Dendritic cell treated with granulocyte-macrophage colony-stimulating factor and Interleukin-4, amounts not matched to agents 40 ng/mL and 50 ng/mL, for 4 days (primary cell): ENCODE measurements around the gene KIFAP3.
"Not testable (repeated sequence)": the region's sequence is repeated elsewhere in the genome, so short reads cannot be mapped to it uniquely, and the experiment has no call there.

Source experiments
- H3K27ac Mint-ChIP-seq: one replicate; pipeline ENCODE4 v1.8.0; 2022; ENCODE audit warnings: mild to moderate bottlenecking, mixed read lengths
- H3K27me3 Mint-ChIP-seq: one replicate; pipeline ENCODE4 v1.8.0; 2022; ENCODE audit warnings: mild to moderate bottlenecking, mixed read lengths
- H3K36me3 Mint-ChIP-seq: one replicate; pipeline ENCODE4 v1.8.0; 2022; ENCODE audit warnings: low read depth, mixed read lengths
- H3K4me1 Mint-ChIP-seq: one replicate; pipeline ENCODE4 v1.8.0; 2022; ENCODE audit warnings: low read depth, mixed read lengths
- H3K4me3 Mint-ChIP-seq: one replicate; pipeline ENCODE4 v1.8.0; 2022; ENCODE audit warnings: mild to moderate bottlenecking, moderate library complexity, mixed read lengths
- H3K9me3 Mint-ChIP-seq: one replicate; pipeline ENCODE4 v1.8.0; 2022; ENCODE audit warnings: mixed read lengths
- intact Hi-C: fragments of 100-400 bp; cut with micrococcal nuclease; formaldehyde crosslinking; loops from one replicate; pipeline ENCODE4 v1.15.0; 2022

KIFAP3 gene

GRCh38 chr1:169873582-169874199, 200.8 kb downstream of the KIFAP3 start:
- no peak overlapping the region for H3K27ac Mint-ChIP-seq
- H3K4me1 Mint-ChIP-seq: no peaks in the 10 kb centered on the region
- H3K4me3 Mint-ChIP-seq: no peak overlapping the region
- peaks cover 6% of the 10 kb centered on the region for H3K9me3 Mint-ChIP-seq
- peaks cover 95% of the 10 kb centered on the region for H3K36me3 Mint-ChIP-seq
- intact Hi-C loops: no loop called here
- H3K27me3 Mint-ChIP-seq: no peaks in the 10 kb centered on the region

GRCh38 chr1:169872906-169873305, 201.6 kb downstream of the KIFAP3 start:
- H3K36me3 Mint-ChIP-seq: peaks cover 95% of the 10 kb centered on the region
- H3K4me1 Mint-ChIP-seq: no peaks in the 10 kb centered on the region
- intact Hi-C loops: no loop called here
- H3K4me3 Mint-ChIP-seq: no peak overlapping the region
- H3K27me3 Mint-ChIP-seq: no peaks in the 10 kb centered on the region
- H3K27ac Mint-ChIP-seq: no peak overlapping the region
- peaks cover 6% of the 10 kb centered on the region for H3K9me3 Mint-ChIP-seq

DNA sequence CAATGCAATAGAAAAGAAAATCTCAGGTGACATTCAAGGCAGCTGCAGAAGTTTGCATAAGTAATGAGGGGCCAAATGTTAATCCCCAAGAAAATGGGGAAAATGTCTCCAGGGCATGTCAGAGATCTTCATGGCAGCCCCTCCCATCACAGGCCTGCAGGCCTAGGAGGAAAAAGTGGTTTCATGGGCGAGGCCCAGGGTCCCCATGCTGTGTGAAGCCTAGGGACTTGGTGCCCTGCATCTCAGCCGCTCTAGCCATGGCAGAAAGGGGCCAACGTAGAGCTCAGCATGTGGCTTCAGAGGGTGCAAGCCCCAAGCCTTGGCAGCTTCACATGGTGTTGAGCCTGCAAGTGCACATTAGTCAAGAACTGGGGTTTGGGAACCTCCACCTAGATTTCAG, 202.5 kb downstream of the KIFAP3 start:
- H3K9me3 Mint-ChIP-seq, intact Hi-C loops, H3K4me1 Mint-ChIP-seq, H3K27ac Mint-ChIP-seq, H3K27me3 Mint-ChIP-seq, H3K4me3 Mint-ChIP-seq: not testable (repeated sequence)
- H3K36me3 Mint-ChIP-seq: peaks cover 94% of the 10 kb centered on the region
